HCT116 (cell line): ENCODE results near the gene CAMSAP1. TPM values are rescaled to one million over a fixed set of nuclear protein-coding genes. Genes with fewer than 3 reads are reported as not detected.

Experiments used
- ATAC-seq: fragments of 200-7000 bp; cut with Tn5 transposase; 2 replicates; pipeline ENCODE4 v1.9.1; 2020; ENCODE audit warnings: mild to moderate bottlenecking, moderate library complexity
- BruUV-seq: library from RNA; stranded (reverse); fragments of 400-500 nt; replicated peaks from 2 replicates; lab custom pipeline; 2021; lab: Mats Ljungman, UMichigan
- CTCF ChIA-PET: fragments of 300-600 bp; sonication (Branson Sonifier 250); formaldehyde crosslinking; loops from one replicate; lab custom pipeline; 2021; ENCODE audit warnings: antibody characterized with exemption; lab: Charles Lee
- POLR2A ChIA-PET: fragments of 300-600, 350-600 bp; sonication (Branson Sonifier 250); formaldehyde crosslinking; loops from one replicate; lab custom pipeline; 2021; ENCODE audit warnings: antibody characterized with exemption; lab: Charles Lee
- RAD21 ChIA-PET, 2 experiments: fragments of 300-600 bp; sonication (Branson Sonifier 250); formaldehyde crosslinking; loops; one replicate each; lab custom pipeline; 2023; ENCODE audit warnings: low total read pairs in 2 of 2; ENCODE audit not compliant: uncharacterized antibody in 2 of 2, unreplicated experiment in 2 of 2, low non-redundant PET in 1 of 2; lab: Charles Lee
- DNase-seq: peaks from one replicate; pipeline ENCODE4 v3.0.0-alpha.2; 2010; ENCODE audit warnings: low read depth, low spot score
- H2AFZ ChIP-seq: fragments of 200-600 bp; shearing (Covaris generic), sonication (generic); 2 replicates; pipeline ENCODE4 v1.6.1; 2017; ENCODE audit warnings: low read depth, mixed run types, mixed read lengths, antibody characterized with exemption, low read length; ENCODE audit not compliant: poor library complexity, severe bottlenecking
- H3K27ac ChIP-seq: 2 replicates; pipeline ENCODE4 v1.5.1; 2012; ENCODE audit warnings: low read depth, low read length
- H3K27me3 ChIP-seq: fragments of 200-600 bp; sonication (generic); 2 replicates; pipeline ENCODE4 v1.6.1; 2016; ENCODE audit warnings: mixed run types, low read length, mixed read lengths; ENCODE audit not compliant: insufficient read depth
- H3K36me3 ChIP-seq, 2 experiments: fragments of 200-500 bp in 1 of 2; fragments of 200-600 bp in 1 of 2; sonication (Bioruptor generic) in 1 of 2; sonication (generic) in 1 of 2; 2 replicates each; pipeline versions ENCODE4 v1.5.1 to v1.6.1; 2014 to 2016; ENCODE audit warnings: low read length in 2 of 2, inconsistent platforms in 1 of 2, mixed read lengths in 1 of 2, mixed run types in 1 of 2; ENCODE audit not compliant: insufficient read depth in 2 of 2, control insufficient read depth in 1 of 2
- H3K4me1 ChIP-seq, 2 experiments: fragments of 200-600 bp in 1 of 2; sonication (generic) in 1 of 2; 2 replicates each; pipeline versions ENCODE4 v1.5.1 to v1.6.1; 2012 to 2017; ENCODE audit warnings: low read length in 2 of 2, inconsistent platforms in 1 of 2, mild to moderate bottlenecking in 1 of 2, mixed read lengths in 1 of 2, mixed run types in 1 of 2, moderate library complexity in 1 of 2; ENCODE audit not compliant: insufficient read depth in 2 of 2, control insufficient read depth in 1 of 2
- H3K4me2 ChIP-seq: fragments of 200-600 bp; sonication (generic); 2 replicates; pipeline ENCODE4 v1.6.1; 2017; ENCODE audit warnings: mixed run types, low read length, mixed read lengths
- H3K4me3 ChIP-seq, 2 experiments: fragments of 200-600 bp in 1 of 2; sonication (generic) in 1 of 2; replicated peaks in 1 of 2; 2 replicates each; pipeline ENCODE4 v1.5.1; 2011 to 2016; ENCODE audit warnings: low read length in 2 of 2, control low read depth in 1 of 2, low read depth in 1 of 2, mild to moderate bottlenecking in 1 of 2, mixed read lengths in 1 of 2, mixed run types in 1 of 2
- H3K79me2 ChIP-seq: fragments of 200-600 bp; sonication (generic); 2 replicates; pipeline ENCODE4 v1.6.1; 2017; ENCODE audit warnings: mild to moderate bottlenecking, mixed run types, low read length, moderate library complexity, mixed read lengths; ENCODE audit not compliant: insufficient read depth
- H3K9ac ChIP-seq: fragments of 200-600 bp; sonication (generic); 2 replicates; pipeline ENCODE4 v1.6.1; 2016; ENCODE audit warnings: low read length, mixed read lengths
- H3K9me2 ChIP-seq: fragments of 200-600 bp; sonication (generic), shearing (Covaris generic); 2 replicates; pipeline ENCODE4 v1.6.1; 2017; ENCODE audit warnings: mixed run types, mild to moderate bottlenecking, moderate library complexity; ENCODE audit not compliant: insufficient read depth
- H3K9me3 ChIP-seq, 2 experiments: fragments of 200-500 bp in 1 of 2; fragments of 200-600 bp in 1 of 2; sonication (Bioruptor generic) in 1 of 2; sonication (generic) in 1 of 2; 2 replicates each; pipeline ENCODE4 v1.6.1; 2014 to 2017; ENCODE audit warnings: low read length in 2 of 2, mixed read lengths in 2 of 2, inconsistent platforms in 1 of 2, low read depth in 1 of 2, mild to moderate bottlenecking in 1 of 2, mixed run types in 1 of 2, moderate library complexity in 1 of 2; ENCODE audit not compliant: control insufficient read depth in 1 of 2, insufficient read depth in 1 of 2
- H4K20me1 ChIP-seq: fragments of 200-600 bp; sonication (generic), shearing (Covaris generic); 2 replicates; pipeline ENCODE4 v1.6.1; 2017; ENCODE audit warnings: mixed run types, mild to moderate bottlenecking, moderate library complexity; ENCODE audit not compliant: insufficient read depth
- EZH2 ChIP-seq: fragments of 200-600 bp; sonication (generic); IDR thresholded peaks from 2 replicates; pipeline ENCODE4 v1.6.1; 2017; ENCODE audit warnings: antibody characterized with exemption, mixed run types
- EZH2phosphoT487 ChIP-seq: fragments of 200-600 bp; IDR thresholded peaks from 2 replicates; pipeline ENCODE4 v1.6.1; 2018; ENCODE audit warnings: antibody characterized with exemption, borderline replicate concordance
- FOSL1 ChIP-seq: IDR thresholded peaks from 2 replicates; pipeline ENCODE4 v1.6.1; 2012; ENCODE audit warnings: low read depth
- JUND ChIP-seq: IDR thresholded peaks from 2 replicates; pipeline ENCODE4 v1.6.1; 2012
- YY1 ChIP-seq: IDR thresholded peaks from 2 replicates; pipeline ENCODE4 v1.6.1; 2011; ENCODE audit warnings: low read length, low read depth, moderate library complexity, mild to moderate bottlenecking; ENCODE audit not compliant: insufficient replicate concordance; ENCODE audit errors: extremely low read depth
- intact Hi-C: fragments of 100-400 bp; cut with micrococcal nuclease; formaldehyde crosslinking; loops from 2 replicates; pipeline ENCODE4 v1.10.0; 2022
- total RNA-seq: library from RNA; stranded (reverse); gene quantifications from one replicate; pipeline ENCODE4 v1.2.1, GENCODE V29; 2021; ENCODE audit not compliant: unreplicated experiment
- TF ChIP-seq, protein P1 (sequence below): IDR thresholded peaks from 2 replicates; pipeline ENCODE4 v1.6.1; 2011; ENCODE audit warnings: mild to moderate bottlenecking, low read length, moderate library complexity; ENCODE audit not compliant: insufficient replicate concordance; ENCODE audit errors: extremely low read depth
- TF ChIP-seq, protein P2 (sequence below): IDR thresholded peaks from 2 replicates; pipeline ENCODE4 v1.6.1; 2012; ENCODE audit warnings: low read depth

Gene CAMSAP1
- total RNA-seq, 1 experiment from 2014 or later, result 33.1 TPM

DNA sequence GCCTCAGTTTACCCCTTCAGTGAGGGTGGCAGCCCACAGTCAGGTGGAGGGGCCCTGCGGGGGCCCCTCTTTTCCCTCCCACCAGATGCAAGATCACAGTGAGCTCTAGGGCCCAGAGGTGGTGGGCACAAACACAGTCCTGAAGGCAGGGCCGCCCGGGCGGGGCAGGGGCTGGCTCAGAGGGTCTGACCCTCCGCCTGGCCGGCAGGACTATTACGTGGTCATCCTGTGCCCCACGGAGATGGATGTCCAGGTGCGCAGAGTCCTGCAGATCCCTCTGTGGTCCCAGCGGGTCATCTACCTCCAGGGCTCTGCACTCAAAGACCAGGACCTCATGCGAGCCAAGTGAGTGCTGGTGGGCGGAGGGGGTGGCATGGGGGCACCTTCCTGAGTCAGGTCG lies 141.9 kb downstream of the CAMSAP1 start (continued):
- TF ChIP-seq, protein P1, sequence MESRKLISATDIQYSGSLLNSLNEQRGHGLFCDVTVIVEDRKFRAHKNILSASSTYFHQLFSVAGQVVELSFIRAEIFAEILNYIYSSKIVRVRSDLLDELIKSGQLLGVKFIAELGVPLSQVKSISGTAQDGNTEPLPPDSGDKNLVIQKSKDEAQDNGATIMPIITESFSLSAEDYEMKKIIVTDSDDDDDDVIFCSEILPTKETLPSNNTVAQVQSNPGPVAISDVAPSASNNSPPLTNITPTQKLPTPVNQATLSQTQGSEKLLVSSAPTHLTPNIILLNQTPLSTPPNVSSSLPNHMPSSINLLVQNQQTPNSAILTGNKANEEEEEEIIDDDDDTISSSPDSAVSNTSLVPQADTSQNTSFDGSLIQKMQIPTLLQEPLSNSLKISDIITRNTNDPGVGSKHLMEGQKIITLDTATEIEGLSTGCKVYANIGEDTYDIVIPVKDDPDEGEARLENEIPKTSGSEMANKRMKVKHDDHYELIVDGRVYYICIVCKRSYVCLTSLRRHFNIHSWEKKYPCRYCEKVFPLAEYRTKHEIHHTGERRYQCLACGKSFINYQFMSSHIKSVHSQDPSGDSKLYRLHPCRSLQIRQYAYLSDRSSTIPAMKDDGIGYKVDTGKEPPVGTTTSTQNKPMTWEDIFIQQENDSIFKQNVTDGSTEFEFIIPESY, result no peak
- TF ChIP-seq EZH2 (no peak), JUND (no peak), EZH2phosphoT487 (no peak), FOSL1 (no peak), YY1 (no peak)
- TF ChIP-seq, protein P2, sequence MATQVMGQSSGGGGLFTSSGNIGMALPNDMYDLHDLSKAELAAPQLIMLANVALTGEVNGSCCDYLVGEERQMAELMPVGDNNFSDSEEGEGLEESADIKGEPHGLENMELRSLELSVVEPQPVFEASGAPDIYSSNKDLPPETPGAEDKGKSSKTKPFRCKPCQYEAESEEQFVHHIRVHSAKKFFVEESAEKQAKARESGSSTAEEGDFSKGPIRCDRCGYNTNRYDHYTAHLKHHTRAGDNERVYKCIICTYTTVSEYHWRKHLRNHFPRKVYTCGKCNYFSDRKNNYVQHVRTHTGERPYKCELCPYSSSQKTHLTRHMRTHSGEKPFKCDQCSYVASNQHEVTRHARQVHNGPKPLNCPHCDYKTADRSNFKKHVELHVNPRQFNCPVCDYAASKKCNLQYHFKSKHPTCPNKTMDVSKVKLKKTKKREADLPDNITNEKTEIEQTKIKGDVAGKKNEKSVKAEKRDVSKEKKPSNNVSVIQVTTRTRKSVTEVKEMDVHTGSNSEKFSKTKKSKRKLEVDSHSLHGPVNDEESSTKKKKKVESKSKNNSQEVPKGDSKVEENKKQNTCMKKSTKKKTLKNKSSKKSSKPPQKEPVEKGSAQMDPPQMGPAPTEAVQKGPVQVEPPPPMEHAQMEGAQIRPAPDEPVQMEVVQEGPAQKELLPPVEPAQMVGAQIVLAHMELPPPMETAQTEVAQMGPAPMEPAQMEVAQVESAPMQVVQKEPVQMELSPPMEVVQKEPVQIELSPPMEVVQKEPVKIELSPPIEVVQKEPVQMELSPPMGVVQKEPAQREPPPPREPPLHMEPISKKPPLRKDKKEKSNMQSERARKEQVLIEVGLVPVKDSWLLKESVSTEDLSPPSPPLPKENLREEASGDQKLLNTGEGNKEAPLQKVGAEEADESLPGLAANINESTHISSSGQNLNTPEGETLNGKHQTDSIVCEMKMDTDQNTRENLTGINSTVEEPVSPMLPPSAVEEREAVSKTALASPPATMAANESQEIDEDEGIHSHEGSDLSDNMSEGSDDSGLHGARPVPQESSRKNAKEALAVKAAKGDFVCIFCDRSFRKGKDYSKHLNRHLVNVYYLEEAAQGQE, result no peak
- TF ChIP-seq, all 23 proteins: peak for 0

DNA sequence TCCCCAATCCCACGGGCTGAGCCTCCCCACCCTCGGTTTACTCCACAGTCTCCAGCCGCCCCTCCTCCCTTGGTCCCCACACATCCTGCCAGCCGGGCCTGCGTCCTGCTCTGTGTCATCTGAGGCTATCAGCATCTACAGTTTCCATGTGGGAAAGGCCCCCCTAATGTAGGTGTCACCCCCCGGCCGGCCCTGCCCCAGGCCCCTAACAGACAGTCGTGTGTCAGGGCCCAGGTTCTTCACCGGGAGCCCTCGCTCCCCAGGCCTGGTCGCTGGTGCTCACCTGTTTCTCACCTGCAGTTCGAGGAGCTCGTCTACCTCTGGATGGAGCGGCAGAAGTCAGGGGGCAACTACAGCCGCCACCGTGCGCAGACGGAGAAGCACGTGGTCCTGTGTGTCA lies 142.6 kb downstream of the CAMSAP1 start:
- ChIA-PET CTCF (no interaction called here), POLR2A (no interaction called here), RAD21 (no interaction called here)
- H3K36me3 ChIP-seq, result no peaks in the 10 kb centered on the region
- intact Hi-C loops, result no loop called here
- H3K4me1 ChIP-seq, result no peaks in the 10 kb centered on the region
- no peak overlapping the region for H2AFZ ChIP-seq
- no peaks in the 10 kb centered on the region for H3K9me2 ChIP-seq
- peaks cover 5 to 8% of the 10 kb centered on the region in 2 experiments; a peak in 2 of 4 replicates for H3K9me3 ChIP-seq
- ATAC-seq, result no peak
- H3K79me2 ChIP-seq, result no peaks in the 10 kb centered on the region
- no peak overlapping the region for H3K4me2 ChIP-seq
- H3K27me3 ChIP-seq, result no peaks in the 10 kb centered on the region
- H3K27ac ChIP-seq, result no peak overlapping the region
- no peaks in the 10 kb centered on the region for H4K20me1 ChIP-seq
- BruUV-seq, result no TSS peak
- no peak overlapping the region for H3K9ac ChIP-seq
- no peak overlapping the region for H3K4me3 ChIP-seq
- TF ChIP-seq, protein P1, result no peak
- no peak for DNase-seq
